ENCODE results near the gene STOM. TPM values are rescaled to one million over a fixed set of nuclear protein-coding genes. Genes with fewer than 3 reads are reported as not detected.

The STOM gene
- total and polyA plus RNA-seq, 11 donors, result 125 to 239 (median 148) TPM

- intact Hi-C loops (cut with DNase I), result loop anchor here in 1 of 10 donors (5.0 kb wide), 1 partner anchor 83 kb away; no protein-coding TSS in a partner anchor
- 48 to 70% (median 57%) methylated on average over 11 to 13 of the region's 13 CpGs for WGBS, 4 donors
- peak; percentile 78 to 89 (median 81) for DNase-seq
These were observed 64.6 kb downstream of the STOM start for GRCh38 chr9:121305269-121305994.

GRCh38 chr9:121304707-121305106 is 65.3 kb downstream of the STOM start:
- Histone ChIP-seq H3K27me3 (no peaks in the 10 kb centered on the region), H3K36me3 (peaks cover 0 to 87% (median 80%) of the 10 kb centered on the region in 9 donors), H3K4me1 (peaks cover 0 to 79% (median 48%) of the 10 kb centered on the region in 12 donors), H3K4me3 (peak overlapping the region in 8 of 12 donors; percentile 57 to 93 (median 76)), H3K9me3 (no peaks in the 10 kb centered on the region), H3K27ac (peak overlapping the region in 10 of 12 donors; percentile 12 to 97 (median 92))
- WGBS, 4 donors, result 59 to 94% (median 85%) methylated on average over 1 of the region's 1 CpG
- DNase-seq, result peak in 1 of 5 donors; percentile 19
- no peak for ATAC-seq
- TF ChIP-seq CTCF (IDR thresholded peaks at IDR 0.05) (no peak), POLR2A (IDR thresholded peaks at IDR 0.05) (no peak)
- intact Hi-C loops (cut with DNase I), result loop anchor here in 3 of 10 donors (5.0 kb wide), 1 partner anchor 82 kb away; no protein-coding TSS in a partner anchor

More at GRCh38 chr9:121305269-121305994, 64.6 kb downstream of the STOM start:
- Histone ChIP-seq H3K36me3 (peaks cover 0 to 95% (median 87%) of the 10 kb centered on the region in 9 donors), H3K27me3 (no peaks in the 10 kb centered on the region), H3K9me3 (no peaks in the 10 kb centered on the region), H3K27ac (peak overlapping the region in 11 of 12 donors; percentile 12 to 97 (median 89)), H3K4me3 (peak overlapping the region in 9 of 12 donors; percentile 1 to 93 (median 67)), H3K4me1 (peaks cover 0 to 86% (median 45%) of the 10 kb centered on the region in 12 donors)
- TF ChIP-seq POLR2A (IDR thresholded peaks at IDR 0.05) (no peak), CTCF (IDR thresholded peaks at IDR 0.05) (no peak)
- peak; percentile 28 to 77 (median 62) for ATAC-seq

- peak overlapping the region in 10 of 12 donors; percentile 5 to 93 (median 68) for H3K4me3 ChIP-seq
- 72 to 92% (median 87%) methylated on average over 3 of the region's 3 CpGs for WGBS, 4 donors
- peaks cover 0 to 77% (median 55%) of the 10 kb centered on the region in 12 donors for H3K4me1 ChIP-seq
- H3K36me3 ChIP-seq, result peaks cover 0 to 78% (median 70%) of the 10 kb centered on the region in 9 donors
- intact Hi-C loops (cut with DNase I), result loop anchor here in 2 of 10 donors (5.0 kb wide), 1 partner anchor 81 kb away; no protein-coding TSS in a partner anchor
- no peaks in the 10 kb centered on the region for H3K9me3 ChIP-seq
- TF ChIP-seq CTCF (IDR thresholded peaks at IDR 0.05) (no peak), POLR2A (IDR thresholded peaks at IDR 0.05) (no peak)
- ATAC-seq, result peak in 1 of 4 donors; percentile 16
- H3K27ac ChIP-seq, result peak overlapping the region; percentile 14 to 98 (median 92)
- H3K27me3 ChIP-seq, result no peaks in the 10 kb centered on the region
- peak in 1 of 5 donors; percentile 26 for DNase-seq
These were observed 66.3 kb downstream of the STOM start for GRCh38 chr9:121303456-121304451.
